Astrocyte (in vitro differentiated cells and primary cell): ENCODE data around the gene PARP9. TPM values are rescaled to one million over a fixed set of nuclear protein-coding genes. Genes with fewer than 3 reads are reported as not detected.

Experiments used
- DNase-seq: peaks from one replicate; pipeline ENCODE4 v3.0.0-alpha.2; 2010; ENCODE audit warnings: low read depth
- FAIRE-seq: peaks from 2 replicates; lab custom pipeline; 2011; peaks lifted over from hg19 to GRCh38; lab: Jason Lieb, UNC
- H2AFZ ChIP-seq: 2 replicates; pipeline ENCODE4 v1.6.0; 2012; ENCODE audit warnings: low read depth, low read length, inconsistent platforms
- H3K27ac ChIP-seq: 2 replicates; pipeline ENCODE4 v1.5.1; 2011; ENCODE audit warnings: low read depth, low read length, inconsistent platforms
- H3K27me3 ChIP-seq: 2 replicates; pipeline ENCODE4 v1.6.0; 2011; ENCODE audit warnings: low read length, inconsistent platforms; ENCODE audit not compliant: insufficient read depth
- H3K36me3 ChIP-seq: 2 replicates; pipeline ENCODE4 v1.5.1; 2011; ENCODE audit warnings: low read length, inconsistent platforms; ENCODE audit not compliant: insufficient read depth
- H3K4me1 ChIP-seq: 2 replicates; pipeline ENCODE4 v1.5.1; 2011; ENCODE audit warnings: low read length, inconsistent platforms; ENCODE audit not compliant: insufficient read depth
- H3K4me2 ChIP-seq: 2 replicates; pipeline ENCODE4 v1.6.0; 2012; ENCODE audit warnings: low read length, inconsistent platforms
- H3K4me3 ChIP-seq: 2 replicates; pipeline ENCODE4 v1.5.1; 2011; ENCODE audit warnings: low read depth, mild to moderate bottlenecking, low read length, inconsistent platforms; ENCODE audit not compliant: insufficient read depth
- H3K79me2 ChIP-seq: 2 replicates; pipeline ENCODE4 v1.6.0; 2012; ENCODE audit warnings: mild to moderate bottlenecking, low read length, inconsistent platforms; ENCODE audit not compliant: insufficient read depth
- H3K9ac ChIP-seq: 2 replicates; pipeline ENCODE4 v1.6.0; 2012; ENCODE audit warnings: mild to moderate bottlenecking, low read length, inconsistent platforms
- H3K9me3 ChIP-seq: 2 replicates; pipeline ENCODE4 v1.5.1; 2012; ENCODE audit warnings: low read depth, mild to moderate bottlenecking, low read length, inconsistent platforms; ENCODE audit not compliant: insufficient read depth
- H4K20me1 ChIP-seq: 2 replicates; pipeline ENCODE4 v1.6.0; 2012; ENCODE audit warnings: low read length, inconsistent platforms; ENCODE audit not compliant: insufficient read depth
- H3K27ac Mint-ChIP-seq: one replicate; pipeline ENCODE4 v1.8.0; 2021; ENCODE audit warnings: mild to moderate bottlenecking, mixed read lengths; ENCODE audit not compliant: unreplicated experiment
- H3K27me3 Mint-ChIP-seq: one replicate; pipeline ENCODE4 v1.8.0; 2021; ENCODE audit warnings: low read depth, mixed read lengths; ENCODE audit not compliant: unreplicated experiment
- H3K36me3 Mint-ChIP-seq: one replicate; pipeline ENCODE4 v1.8.0; 2021; ENCODE audit warnings: low read depth, mixed read lengths; ENCODE audit not compliant: unreplicated experiment
- H3K4me1 Mint-ChIP-seq: one replicate; pipeline ENCODE4 v1.8.0; 2021; ENCODE audit warnings: low read depth, mixed read lengths; ENCODE audit not compliant: unreplicated experiment
- H3K4me3 Mint-ChIP-seq: one replicate; pipeline ENCODE4 v1.8.0; 2021; ENCODE audit warnings: mild to moderate bottlenecking, moderate library complexity, mixed read lengths; ENCODE audit not compliant: unreplicated experiment
- H3K9me3 Mint-ChIP-seq: one replicate; pipeline ENCODE4 v1.8.0; 2021; ENCODE audit warnings: mild to moderate bottlenecking, mixed read lengths; ENCODE audit not compliant: unreplicated experiment
- CTCF ChIP-seq: IDR thresholded peaks from 2 replicates; pipeline ENCODE4 v1.5.1; 2011; ENCODE audit warnings: low read depth, mild to moderate bottlenecking, inconsistent platforms, low read length, moderate library complexity; ENCODE audit not compliant: insufficient read depth
- EZH2 ChIP-seq: IDR thresholded peaks from 2 replicates; pipeline ENCODE4 v1.6.1; 2012; ENCODE audit warnings: mild to moderate bottlenecking, low read length, inconsistent platforms; ENCODE audit not compliant: insufficient read depth
- total RNA-seq: library from RNA; stranded (reverse); gene quantifications from 2 replicates; pipeline ENCODE4 v1.2.1, GENCODE V29; 2021

PARP9 gene
- total RNA-seq, 1 donor from 2014 or later = 74.1 TPM

GRCh38 chr3:122603056-122603455, 39.0 kb upstream of the PARP9 start:
- H3K36me3 Mint-ChIP-seq = no peaks in the 10 kb centered on the region
- DNase-seq (no peak), FAIRE-seq (no peak)
- H3K27ac ChIP-seq = no peak overlapping the region
- H3K4me2 ChIP-seq = no peak overlapping the region
- H3K9me3 ChIP-seq = no peaks in the 10 kb centered on the region
- no peak overlapping the region for H3K9ac ChIP-seq
- no peaks in the 10 kb centered on the region for H3K9me3 Mint-ChIP-seq
- no peak overlapping the region for H3K4me3 Mint-ChIP-seq
- no peaks in the 10 kb centered on the region for H3K79me2 ChIP-seq
- H3K27me3 ChIP-seq = no peaks in the 10 kb centered on the region
- H3K27ac Mint-ChIP-seq = no peak overlapping the region
- H3K36me3 ChIP-seq = no peaks in the 10 kb centered on the region
- H3K4me3 ChIP-seq = no peak overlapping the region
- no peaks in the 10 kb centered on the region for H3K4me1 Mint-ChIP-seq
- H4K20me1 ChIP-seq = no peaks in the 10 kb centered on the region
- H3K4me1 ChIP-seq = no peaks in the 10 kb centered on the region
- no peak for TF ChIP-seq EZH2
- no peak for TF ChIP-seq CTCF
- no peak overlapping the region for H2AFZ ChIP-seq
- peaks cover 2% of the 10 kb centered on the region for H3K27me3 Mint-ChIP-seq

- Mint-ChIP-seq H3K4me3 (no peak overlapping the region), H3K27me3 (peaks cover 2% of the 10 kb centered on the region), H3K4me1 (no peaks in the 10 kb centered on the region), H3K9me3 (no peaks in the 10 kb centered on the region), H3K27ac (no peak overlapping the region), H3K36me3 (no peaks in the 10 kb centered on the region)
- H3K27ac ChIP-seq = no peak overlapping the region
- H3K4me2 ChIP-seq = no peak overlapping the region
- FAIRE-seq = no peak
- no peaks in the 10 kb centered on the region for H3K4me1 ChIP-seq
- no peak overlapping the region for H3K9ac ChIP-seq
- TF ChIP-seq CTCF = no peak
- no peak overlapping the region for H2AFZ ChIP-seq
- H3K9me3 ChIP-seq = no peaks in the 10 kb centered on the region
- no peak overlapping the region for H3K4me3 ChIP-seq
- H3K79me2 ChIP-seq = no peaks in the 10 kb centered on the region
- DNase-seq = no peak
- H3K27me3 ChIP-seq = no peaks in the 10 kb centered on the region
- H4K20me1 ChIP-seq = no peaks in the 10 kb centered on the region
- H3K36me3 ChIP-seq = no peaks in the 10 kb centered on the region
Measured at GRCh38 chr3:122602011-122602710, 38.1 kb upstream of the PARP9 start.

GRCh38 chr3:122598556-122598955, 34.5 kb upstream of the PARP9 start:
- H3K27me3 Mint-ChIP-seq = peaks cover 2% of the 10 kb centered on the region
- H3K27me3 ChIP-seq = no peaks in the 10 kb centered on the region

More at GRCh38 chr3:122598556-122598955, 34.5 kb upstream of the PARP9 start:
- Mint-ChIP-seq H3K4me3 (no peak overlapping the region), H3K36me3 (no peaks in the 10 kb centered on the region), H3K27ac (no peak overlapping the region), H3K4me1 (no peaks in the 10 kb centered on the region), H3K9me3 (peaks cover 4% of the 10 kb centered on the region)
- no peak overlapping the region for H3K27ac ChIP-seq
- no peaks in the 10 kb centered on the region for H4K20me1 ChIP-seq
- no peak for DNase-seq
- no peak overlapping the region for H3K4me2 ChIP-seq
- FAIRE-seq = no peak
- no peak for TF ChIP-seq EZH2
- no peak for TF ChIP-seq CTCF
- H3K4me3 ChIP-seq = no peak overlapping the region
- no peaks in the 10 kb centered on the region for H3K9me3 ChIP-seq
- no peaks in the 10 kb centered on the region for H3K4me1 ChIP-seq
- no peak overlapping the region for H3K9ac ChIP-seq
- H2AFZ ChIP-seq = no peak overlapping the region
- no peaks in the 10 kb centered on the region for H3K36me3 ChIP-seq
- no peaks in the 10 kb centered on the region for H3K79me2 ChIP-seq
